SK-N-SH (cell line): ENCODE measurements around the gene C3orf70. TPM values are rescaled to one million over a fixed set of nuclear protein-coding genes. Genes with fewer than 3 reads are reported as not detected.

Experiments
- CTCF ChIA-PET: fragments of 300-600, 350-600 bp; formaldehyde crosslinking; extraction: SDS; loops from one replicate; lab custom pipeline; 2021; lab: Yijun Ruan, JAX
- POLR2A ChIA-PET: fragments of 350-600 bp; sonication (Branson Sonifier 250); formaldehyde crosslinking; extraction: SDS; loops from one replicate; lab custom pipeline; 2020; ENCODE audit warnings: antibody characterized with exemption, inconsistent platforms; lab: Yijun Ruan, JAX
- DNase-seq: peaks from one replicate; pipeline ENCODE4 v3.0.0; 2012
- H2AFZ ChIP-seq: fragments of 200-600 bp; sonication (generic); 2 replicates; pipeline ENCODE4 v1.8.1; 2016; ENCODE audit warnings: antibody characterized with exemption, mild to moderate bottlenecking, low read depth
- H3F3A ChIP-seq: fragments of 200-600 bp; sonication (generic); replicated peaks from 2 replicates; pipeline ENCODE3; 2016; ENCODE audit warnings: antibody characterized with exemption, mild to moderate bottlenecking; ENCODE audit not compliant: insufficient read depth
- H3K27ac ChIP-seq, 2 experiments: fragments of 200-500 bp in 1 of 2; fragments of 200-600 bp in 1 of 2; sonication (Bioruptor generic) in 1 of 2; sonication (generic), shearing (Covaris generic) in 1 of 2; 2 replicates each; pipeline versions ENCODE4 v1.5.1 to v1.6.1; 2014 to 2016; ENCODE audit warnings: low read depth in 2 of 2, inconsistent platforms in 1 of 2, low read length in 1 of 2, mild to moderate bottlenecking in 1 of 2, mixed read lengths in 1 of 2
- H3K27me3 ChIP-seq: fragments of 200-600 bp; sonication (generic), shearing (Covaris generic); 2 replicates; pipeline ENCODE4 v1.6.1; 2016; ENCODE audit warnings: mixed run types; ENCODE audit not compliant: insufficient read depth
- H3K36me3 ChIP-seq, 2 experiments: fragments of 200-500 bp in 1 of 2; fragments of 200-600 bp in 1 of 2; sonication (Bioruptor generic) in 1 of 2; sonication (generic) in 1 of 2; replicated peaks in 1 of 2; 2 replicates each; pipeline versions ENCODE3 to v1.5.1; 2014 to 2016; ENCODE audit warnings: low read length in 1 of 2, mild to moderate bottlenecking in 1 of 2; ENCODE audit not compliant: insufficient read depth in 2 of 2, control insufficient read depth in 1 of 2
- H3K4me1 ChIP-seq, 2 experiments: fragments of 200-500 bp in 1 of 2; fragments of 200-600 bp in 1 of 2; sonication (Bioruptor generic) in 1 of 2; sonication (generic), shearing (Covaris generic) in 1 of 2; 2 replicates each; pipeline versions ENCODE4 v1.5.1 to v1.6.1; 2014 to 2016; ENCODE audit warnings: low read depth in 1 of 2, low read length in 1 of 2, mixed run types in 1 of 2; ENCODE audit not compliant: insufficient read depth in 2 of 2, control insufficient read depth in 1 of 2
- H3K4me2 ChIP-seq: fragments of 200-600 bp; sonication (generic), shearing (Covaris generic); 2 replicates; pipeline ENCODE4 v1.6.1; 2017; ENCODE audit warnings: mixed run types
- H3K4me3 ChIP-seq, 2 experiments: fragments of 200-500 bp in 1 of 2; fragments of 200-600 bp in 1 of 2; sonication (Bioruptor generic) in 1 of 2; sonication (generic), shearing (Covaris generic) in 1 of 2; 2 replicates each; pipeline versions ENCODE4 v1.5.1 to v1.8.1; 2014 to 2016; ENCODE audit warnings: low read depth in 2 of 2, inconsistent platforms in 1 of 2, low read length in 1 of 2, mild to moderate bottlenecking in 1 of 2, mixed read lengths in 1 of 2, moderate library complexity in 1 of 2
- H3K79me2 ChIP-seq: fragments of 200-600 bp; sonication (generic); 2 replicates; pipeline ENCODE4 v1.8.1; 2017; ENCODE audit warnings: mild to moderate bottlenecking; ENCODE audit not compliant: insufficient read depth
- H3K9ac ChIP-seq: fragments of 200-600 bp; sonication (generic); 2 replicates; pipeline ENCODE4 v1.6.1; 2017; ENCODE audit warnings: mixed run types
- H3K9me2 ChIP-seq: fragments of 200-600 bp; sonication (generic); 2 replicates; pipeline ENCODE4 v1.6.1; 2017; ENCODE audit warnings: mixed run types
- H3K9me3 ChIP-seq: fragments of 200-600 bp; sonication (generic); 2 replicates; pipeline ENCODE4 v1.6.1; 2017; ENCODE audit warnings: mixed run types, mild to moderate bottlenecking, moderate library complexity
- H4K20me1 ChIP-seq: fragments of 200-600 bp; sonication (generic); 2 replicates; pipeline ENCODE4 v1.6.1; 2017; ENCODE audit warnings: mild to moderate bottlenecking, mixed run types; ENCODE audit not compliant: insufficient read depth
- CHD2 ChIP-seq: fragments of 150-350 bp; IDR thresholded peaks from 2 replicates; pipeline ENCODE4 v1.6.1; 2018; ENCODE audit warnings: low read length; ENCODE audit not compliant: partially characterized antibody
- CTCF ChIP-seq: fragments of 200-600 bp; sonication (generic); IDR thresholded peaks from 2 replicates; pipeline ENCODE4 v1.6.1; 2017; ENCODE audit warnings: antibody characterized with exemption, mild to moderate bottlenecking, moderate library complexity
- EP300 ChIP-seq, 2 experiments: IDR thresholded peaks; 2 replicates each; pipeline versions ENCODE4 v1.4.0 to v1.6.1; 2012; ENCODE audit warnings: borderline replicate concordance in 1 of 2, low read depth in 1 of 2, low read length in 1 of 2
- FOSL2 ChIP-seq: IDR thresholded peaks from 2 replicates; pipeline ENCODE4 v1.4.0; 2012; ENCODE audit warnings: low read depth, mild to moderate bottlenecking, moderate library complexity, borderline replicate concordance
- FOXM1 ChIP-seq: IDR thresholded peaks from 2 replicates; pipeline ENCODE4 v1.4.0; 2012; ENCODE audit warnings: low read depth, mild to moderate bottlenecking
- JUND ChIP-seq: IDR thresholded peaks from 2 replicates; pipeline ENCODE4 v1.4.0; 2012
- MAX ChIP-seq: IDR thresholded peaks from 2 replicates; pipeline ENCODE4 v1.4.0; 2012; ENCODE audit warnings: low read depth
- MEF2A ChIP-seq: IDR thresholded peaks from 2 replicates; pipeline ENCODE4 v1.4.0; 2012; ENCODE audit warnings: low read depth, borderline replicate concordance
- MXI1 ChIP-seq: IDR thresholded peaks from 2 replicates; pipeline ENCODE4 v1.6.1; 2012; ENCODE audit warnings: mild to moderate bottlenecking, low read depth, low read length, improper control_type of control experiment
- NRF1 ChIP-seq: IDR thresholded peaks from 2 replicates; pipeline ENCODE4 v1.6.1; 2012; ENCODE audit warnings: low read depth, mild to moderate bottlenecking, low read length
- RAD21 ChIP-seq: IDR thresholded peaks from 2 replicates; pipeline ENCODE4 v1.6.1; 2012; ENCODE audit warnings: mild to moderate bottlenecking, low read length
- RCOR1 ChIP-seq: fragments of 150-350 bp; IDR thresholded peaks from 2 replicates; pipeline ENCODE4 v1.6.1; 2017; ENCODE audit warnings: antibody characterized with exemption, low read length
- RXRA ChIP-seq: IDR thresholded peaks from 2 replicates; pipeline ENCODE4 v1.4.0; 2012; ENCODE audit warnings: low read depth, mild to moderate bottlenecking, borderline replicate concordance
- SMC3 ChIP-seq: IDR thresholded peaks from 2 replicates; pipeline ENCODE4 v1.6.1; 2012; ENCODE audit warnings: low read depth, low read length, improper control_type of control experiment
- TCF12 ChIP-seq: IDR thresholded peaks from 2 replicates; pipeline ENCODE4 v1.4.0; 2012
- TEAD4 ChIP-seq: IDR thresholded peaks from 2 replicates; pipeline ENCODE4 v1.4.0; 2012; ENCODE audit warnings: mild to moderate bottlenecking, borderline replicate concordance; ENCODE audit not compliant: insufficient read depth
- ZBTB33 ChIP-seq: IDR thresholded peaks from 2 replicates; pipeline ENCODE4 v1.4.0; 2012; ENCODE audit warnings: low read depth, borderline replicate concordance
- WGBS: methylation state at CpG from one replicate; pipeline ENCODE4 v1.1.6; 2017; ENCODE audit warnings: low lambda C conversion rate; 5-methylcytosine and 5-hydroxymethylcytosine counted together
- polyA plus RNA-seq, 3 experiments: library from polyadenylated mRNA; depleted of rRNA; stranded (reverse); fragments of >200 nt; gene quantifications; 2 replicates each; pipeline ENCODE4 v1.2.3, GENCODE V29; 2012

Gene C3orf70
- polyA plus RNA-seq, 1 of the 3 experiments (the other 2 are of a cell fraction): under 0.01 TPM

GRCh38 chr3:185176750-185177359, 24.0 kb upstream of the C3orf70 start:
- TF ChIP-seq MXI1 (no peak), CHD2 (no peak), TCF12 (no peak), FOSL2 (no peak), JUND (no peak), RAD21 (peak; percentile 75), RXRA (no peak), EP300 (IDR thresholded peaks at IDR 0.05; ENCODE audit: borderline replicate concordance in 1 of 2, low read depth in 1 of 2, low read length in 1 of 2) (no peak), FOXM1 (no peak), CTCF (peak; percentile 82), NRF1 (no peak), MEF2A (no peak), SMC3 (peak; percentile 58), ZBTB33 (no peak), TEAD4 (no peak), MAX (no peak), RCOR1 (no peak)
- Histone ChIP-seq H3K36me3 (no peaks in the 10 kb centered on the region), H3K9me2 (no peaks in the 10 kb centered on the region), H3K9me3 (no peaks in the 10 kb centered on the region), H3K4me3 (no peak overlapping the region), H3F3A (no peaks in the 10 kb centered on the region), H3K27me3 (no peaks in the 10 kb centered on the region; the same call in 1 of the 2 replicates), H4K20me1 (no peaks in the 10 kb centered on the region), H3K27ac (no peak overlapping the region), H3K9ac (no peak overlapping the region), H3K4me2 (no peak overlapping the region), H3K79me2 (no peaks in the 10 kb centered on the region), H2AFZ (no peak overlapping the region), H3K4me1 (no peaks in the 10 kb centered on the region; a peak in 1 of 4 replicates)
- WGBS: 23% methylated on average over 10 of the region's 10 CpGs
- peak; percentile 37 for DNase-seq
- ChIA-PET POLR2A (no interaction called here), CTCF (interaction anchor here (0.6 to 2.0 kb wide), 43 partner anchors 8 to 805 kb away, joined by 3 to 17 read pairs (median 4); partner anchors contain the start of gene EPHB3)
